Endothelial cell of hepatic sinusoid (primary cell): ENCODE measurements around the gene NDUFA13.

Experiments used
- in situ Hi-C: cut with HindIII; loops from 2 replicates; pipeline ENCODE4 v1.10.0; 2017; ENCODE audit warnings: low sequenced_read_pairs

The NDUFA13 gene

DNA sequence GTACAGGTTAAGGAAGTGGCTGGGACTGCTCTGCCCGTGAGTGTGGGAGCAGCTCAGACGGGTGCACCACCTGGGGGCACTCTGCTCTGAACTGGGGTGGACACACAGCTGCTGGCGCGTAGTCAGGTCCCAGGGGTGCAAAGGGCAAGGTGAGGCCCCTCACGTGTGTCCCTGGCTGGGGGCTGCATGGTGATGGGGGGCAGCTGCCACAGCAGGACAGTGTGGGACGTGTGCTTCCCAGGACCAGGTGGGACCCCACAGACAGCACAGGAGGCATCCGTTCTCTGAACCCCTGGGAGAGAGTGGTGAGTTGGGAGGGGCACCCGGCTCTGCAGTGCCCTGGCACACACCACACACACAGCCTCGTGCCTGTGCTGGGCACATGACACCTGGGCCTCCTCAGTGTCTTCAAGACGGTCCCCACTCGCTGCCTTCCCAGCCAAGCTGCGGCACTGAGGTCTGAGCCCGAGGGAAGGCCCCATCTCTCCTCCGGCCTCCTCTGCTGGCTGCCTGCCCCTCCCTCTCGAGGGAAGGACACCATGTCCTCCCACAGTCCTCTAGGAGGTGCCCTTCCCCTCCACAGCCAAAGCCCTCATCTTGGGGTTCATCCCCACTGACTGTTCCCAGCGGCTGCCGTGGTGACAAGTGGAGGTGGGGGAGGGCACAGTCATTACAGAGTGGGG is 46.8 kb downstream of the NDUFA13 start:
- in situ Hi-C loops, result no loop called here

DNA sequence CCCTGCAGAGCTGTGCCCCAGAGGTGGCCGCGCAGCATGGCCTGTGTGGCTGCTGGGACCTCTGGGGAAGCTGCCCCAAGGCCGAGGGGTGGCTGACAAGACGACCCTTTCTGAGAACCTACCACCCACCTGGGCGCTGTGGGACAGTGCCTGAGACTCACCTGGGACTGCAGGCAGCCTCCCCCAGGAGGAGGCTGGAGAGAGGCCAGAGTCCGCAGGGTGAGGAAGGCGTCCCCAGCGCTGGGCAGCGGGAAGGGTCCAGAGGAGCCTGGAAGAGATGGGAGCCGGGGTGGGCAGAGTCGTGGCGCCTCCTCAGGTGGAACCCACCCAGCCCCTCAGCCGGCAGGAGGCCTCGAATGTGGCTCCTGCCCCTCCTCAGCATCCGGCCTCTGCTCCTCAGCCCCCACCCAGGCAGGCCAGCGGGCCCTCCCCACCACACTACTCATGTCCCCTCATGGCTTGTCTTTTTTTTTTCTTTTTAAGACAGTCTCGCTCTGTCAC is 47.4 kb downstream of the NDUFA13 start:
- in situ Hi-C loops, result no loop called here

DNA sequence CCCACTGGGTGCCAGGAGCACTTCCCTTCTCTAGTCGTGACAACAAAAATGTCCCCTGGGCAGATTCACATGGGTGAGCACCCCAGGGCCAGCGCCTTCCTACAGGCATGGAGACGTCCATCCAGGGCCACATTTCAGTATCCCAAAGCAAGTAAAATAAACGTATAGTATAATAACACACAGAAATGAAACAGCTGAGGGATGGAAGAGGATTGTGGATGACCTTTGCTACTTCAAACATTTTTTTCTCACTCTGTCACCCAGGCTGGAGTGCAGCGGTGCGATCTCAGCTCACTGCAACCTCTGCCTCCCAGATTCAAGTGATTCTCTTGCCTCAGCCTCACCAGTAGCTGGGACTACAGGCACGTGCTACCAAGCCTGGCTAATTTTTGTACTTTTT is 50.3 kb downstream of the NDUFA13 start:
- in situ Hi-C loops, result no loop called here

DNA sequence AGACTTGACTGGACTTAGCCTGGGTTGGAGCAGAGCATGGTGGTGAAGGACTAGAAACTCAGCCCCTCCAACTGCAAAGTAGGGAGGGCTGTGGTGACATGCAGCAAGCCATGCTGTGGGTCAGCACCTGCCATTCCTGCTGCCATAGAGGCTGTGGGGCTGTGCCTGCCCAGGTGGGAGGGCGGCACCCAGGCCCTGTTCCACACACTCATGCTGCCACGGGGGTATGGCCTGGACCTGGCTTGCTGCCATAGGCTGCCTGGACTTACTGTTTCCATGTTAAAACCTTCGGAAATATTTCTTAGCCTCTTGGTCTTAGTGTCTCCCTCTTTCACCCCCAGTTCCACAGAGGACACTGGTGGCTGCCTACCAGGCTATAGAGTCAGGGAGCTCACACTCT is 51.4 kb downstream of the NDUFA13 start:
- in situ Hi-C loops, result no loop called here

DNA sequence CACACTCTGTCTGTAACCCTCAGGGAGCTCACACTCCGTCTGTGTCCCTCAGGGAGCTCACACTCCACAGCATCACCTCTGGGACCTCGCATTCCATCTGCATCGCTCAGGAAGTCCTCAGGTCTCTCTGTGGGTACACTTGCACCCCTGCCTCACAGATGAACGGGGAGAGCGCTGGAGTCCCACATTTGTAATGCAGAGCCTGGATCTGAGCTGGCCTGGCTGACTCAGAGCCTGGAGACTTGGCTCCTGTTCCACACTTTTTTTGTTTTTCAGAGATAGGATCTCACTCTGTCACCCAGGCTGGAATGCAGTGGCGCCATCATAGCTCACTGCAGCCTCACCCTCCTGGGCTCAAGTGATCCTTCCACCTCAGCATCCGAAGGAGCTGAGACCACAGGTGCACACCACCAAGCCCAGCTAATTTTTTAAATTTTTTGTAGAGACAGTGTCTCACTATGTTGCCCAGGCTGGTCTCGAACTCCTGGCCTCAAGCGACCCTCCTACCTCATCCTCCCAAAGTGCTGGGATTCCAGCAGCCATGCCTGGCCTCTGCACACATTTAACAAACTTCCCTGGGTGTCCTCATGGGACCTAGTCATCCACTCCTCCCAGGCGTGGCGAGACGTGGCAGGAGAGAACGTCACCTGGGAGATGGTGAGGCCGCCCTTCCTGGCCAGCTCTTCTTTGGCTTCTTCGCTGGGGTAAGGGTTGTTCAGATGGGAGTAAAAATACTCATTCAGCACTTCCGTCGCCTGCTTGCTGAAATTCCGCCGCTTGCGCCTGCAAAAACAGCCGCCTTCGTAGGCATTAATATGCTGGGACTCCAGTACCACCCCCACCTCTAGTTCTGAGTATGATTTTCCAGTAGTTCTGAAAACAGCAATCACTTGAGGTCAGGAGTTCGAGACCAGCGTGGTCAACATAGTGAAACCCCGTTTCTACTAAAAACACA is 53.1 kb downstream of the NDUFA13 start:
- in situ Hi-C loops, result no loop called here

DNA sequence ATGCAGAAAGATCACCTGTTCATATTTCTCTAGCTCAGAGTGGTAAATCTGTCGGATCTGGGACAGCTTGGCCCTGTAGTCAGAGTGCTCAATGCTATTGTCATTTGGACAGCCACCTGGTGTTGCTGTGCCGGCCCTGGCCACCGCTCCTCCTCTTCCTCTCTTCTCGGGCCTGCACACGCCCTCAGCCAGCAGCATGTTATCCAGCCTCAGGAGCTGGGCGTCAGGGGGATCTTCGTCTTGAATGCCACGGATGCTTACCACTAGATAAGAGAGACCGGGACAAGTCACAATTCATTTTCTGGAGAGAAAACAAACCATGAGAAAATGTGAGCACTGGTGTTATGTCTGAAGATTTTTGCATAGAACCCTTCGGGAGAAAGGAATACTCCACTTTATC is 54.5 kb downstream of the NDUFA13 start:
- in situ Hi-C loops, result no loop called here

DNA sequence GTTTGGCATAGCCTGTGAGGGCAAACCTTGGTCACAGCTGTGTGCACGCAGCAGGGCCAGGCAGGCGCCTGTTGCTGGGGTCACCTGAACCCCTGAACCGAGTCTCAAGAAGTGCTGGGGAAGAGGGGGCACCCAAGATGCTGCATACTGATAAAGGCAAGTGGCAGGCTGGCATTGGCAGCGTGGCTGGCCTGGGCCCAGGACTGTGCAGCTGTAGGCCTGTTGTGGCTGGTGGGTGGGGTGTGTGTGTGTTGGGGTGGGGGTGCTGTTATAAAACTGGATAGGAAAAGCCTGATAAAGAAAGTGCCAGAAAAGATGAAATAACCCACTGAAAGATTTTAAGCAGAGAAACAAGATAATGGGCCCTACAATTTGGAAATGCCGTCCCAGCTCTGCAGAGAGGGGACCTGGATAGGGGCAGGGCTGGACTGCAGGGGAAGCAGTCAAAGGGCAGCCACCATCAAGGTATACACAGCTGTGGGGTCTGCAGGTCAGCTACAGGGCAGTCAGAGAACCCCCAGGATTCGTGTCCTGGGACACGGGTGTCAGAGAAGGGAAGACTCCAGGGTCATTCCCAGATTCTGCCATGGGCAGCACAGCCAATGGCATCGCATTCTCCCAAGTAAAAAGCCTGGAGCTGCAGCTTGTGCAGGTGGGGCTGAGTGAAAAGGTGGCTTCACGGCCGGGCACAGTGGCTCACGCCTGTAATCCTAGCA is 55.2 kb downstream of the NDUFA13 start:
- in situ Hi-C loops, result no loop called here

DNA sequence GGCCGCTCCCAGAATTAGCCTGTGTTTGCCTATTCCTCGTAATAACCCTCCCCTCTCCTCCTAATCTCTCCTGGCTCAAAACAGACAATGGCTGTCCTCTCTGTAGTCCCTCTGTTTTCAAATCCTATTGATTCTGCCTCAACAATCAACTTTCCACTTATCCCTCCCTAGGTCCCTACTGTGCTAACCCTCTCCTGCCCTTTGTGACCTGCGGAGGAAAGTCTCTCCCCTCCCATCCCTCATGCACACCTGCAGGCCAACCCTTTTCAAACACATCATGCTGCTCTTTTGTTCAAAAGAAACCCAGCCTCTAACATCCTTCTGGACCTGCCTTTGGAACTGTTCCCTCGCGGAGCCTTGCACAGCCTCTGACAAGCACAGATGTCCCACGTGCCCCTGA is 59.4 kb downstream of the NDUFA13 start:
- in situ Hi-C loops, result no loop called here
